ENCODE results near the gene TRA2B. TPM values are rescaled to one million over a fixed set of nuclear protein-coding genes. Genes with fewer than 3 reads are reported as not detected.

TRA2B gene
- total and polyA plus RNA-seq, 2 of the 8 experiments (the other 6 are each of a cell fraction or from before 2014, with no cell fraction given), result 206 to 274 TPM

GRCh38 chr3:185927501-185928200, 10.2 kb downstream of the TRA2B start:
- Histone ChIP-seq H2AK5ac (ENCODE audit: low read depth, low read length) (no peak overlapping the region), H3K18ac (ENCODE audit: extremely low read depth, low read length) (no peak overlapping the region), H3K9me3 (ENCODE audit: insufficient read depth in 2 of 2, low read depth in 1 of 2, low read length in 1 of 2) (no peaks in the 10 kb centered on the region), H4K5ac (ENCODE audit: insufficient read length, low read depth, low read length) (no peak overlapping the region), H3K4me1 (replicated peaks in 1 of 4; ENCODE audit: control insufficient read depth in 3 of 4, insufficient read depth in 4 of 4, low read length in 3 of 4) (peaks cover 0 to 16% (median 12%) of the 10 kb centered on the region in 4 experiments; a peak in 5 of 7 replicates), H3K23ac (ENCODE audit: insufficient read length) (no peak overlapping the region), H3K36me3 (ENCODE audit: control insufficient read depth in 2 of 4, insufficient read depth in 4 of 4, low read length in 3 of 4) (peaks cover 28 to 78% (median 53%) of the 10 kb centered on the region in 4 experiments), H2BK20ac (ENCODE audit: low read length) (no peak overlapping the region), H3K4me2 (ENCODE audit: insufficient read depth in 1 of 2, low read depth in 2 of 2, low read length in 2 of 2) (peak overlapping the region; percentile 59 to 70), H4K20me1 (replicated peaks in 1 of 2; ENCODE audit: control insufficient read depth in 1 of 2, insufficient read depth in 2 of 2, low read length in 2 of 2) (peaks cover 62 to 66% of the 10 kb centered on the region in 2 experiments), H3K4ac (replicated peaks; ENCODE audit: insufficient read length, low read depth, low read length) (no peak overlapping the region), H3K27ac (ENCODE audit: low read depth, low read length) (no peak overlapping the region), H3K4me3 (ENCODE audit: extremely low read depth in 1 of 4, insufficient read depth in 2 of 4, low read depth in 3 of 4, low read length in 4 of 4) (peak overlapping the region in 1 of 4 experiments; percentile 92; a peak in 2 of 8 replicates), H3K79me2 (ENCODE audit: control insufficient read depth in 1 of 2, insufficient read depth in 2 of 2, low read length in 2 of 2) (peaks cover 96 to 100% of the 10 kb centered on the region in 2 experiments), H3K27me3 (replicated peaks in 1 of 4; ENCODE audit: control insufficient read depth in 3 of 4, extremely low read depth in 1 of 4, insufficient read depth in 3 of 4, low read length in 3 of 4) (no peaks in the 10 kb centered on the region), H3K56ac (replicated peaks; ENCODE audit: insufficient read length, low read depth, low read length) (no peak overlapping the region), H3K79me1 (ENCODE audit: low read depth, low read length) (no peaks in the 10 kb centered on the region; the same call in 1 of the 2 replicates), H3K9ac (replicated peaks in 1 of 4; ENCODE audit: extremely low read depth in 1 of 4, low read depth in 3 of 4, low read length in 3 of 4) (peak overlapping the region in 2 of 4 experiments; percentile 34 to 37; a peak in 2 of 7 replicates), H4K91ac (replicated peaks; ENCODE audit: insufficient read length, low read length) (no peak overlapping the region), H2BK5ac (ENCODE audit: low read depth, low read length) (no peak overlapping the region; the same call in 1 of the 2 replicates), H3K14ac (ENCODE audit: insufficient read length) (no peak overlapping the region), H3K23me2 (ENCODE audit: low read depth, low read length) (no peaks in the 10 kb centered on the region), H2BK12ac (ENCODE audit: low read depth, low read length) (no peak overlapping the region), H4K8ac (ENCODE audit: extremely low read depth, insufficient read depth, low read length) (no peak overlapping the region), H2BK15ac (ENCODE audit: low read length) (no peak overlapping the region), H2AFZ (ENCODE audit: low read length) (no peak overlapping the region), H2BK120ac (replicated peaks; ENCODE audit: low read depth, low read length) (no peak overlapping the region)
- 71% methylated on average over 1 of the region's 1 CpG; no CpG with 5 or more reads in 1 of the 2 experiments for whole genome bisulfite sequencing, 2 experiments (ENCODE audit: extremely low coverage in 1 of 2, insufficient coverage in 1 of 2, insufficient read length in 1 of 2, insufficient replicate concordance in 2 of 2, low coverage in 1 of 2, low lambda C conversion rate in 2 of 2, missing lambda C conversion rate in 1 of 2)
- DNase-seq (ENCODE audit: low read depth in 1 of 2, low spot score in 2 of 2), result no peak
- FAIRE-seq, result no peak
- POLR2A ChIA-PET (ENCODE audit: partially characterized antibody), result interaction anchor here (0.7 to 13.8 kb wide), 14 partner anchors 9 to 268 kb away, joined by 3 to 176 read pairs (median 4); partner anchors contain the start of gene TRA2B
- CTCF ChIA-PET (ENCODE audit: partially characterized antibody), result interaction anchor here (0.9 to 3.0 kb wide), 3 partner anchors 16 to 267 kb away, joined by 4 to 12 read pairs (median 4); no protein-coding TSS in a partner anchor
- TF ChIP-seq MAX (IDR thresholded peaks at IDR 0.05) (no peak), SUZ12 (IDR thresholded peaks at IDR 0.05; ENCODE audit: low read length) (no peak), TCF12 (IDR thresholded peaks at IDR 0.05; ENCODE audit: low read depth, low read length) (no peak), JUN (IDR thresholded peaks at IDR 0.05; ENCODE audit: low read depth, low read length) (no peak), NANOG (IDR thresholded peaks at IDR 0.05; ENCODE audit: insufficient read depth, low read depth, low read length, poor library complexity, severe bottlenecking) (no peak), PHF8 (conservative IDR thresholded peaks at IDR 0.05; ENCODE audit: low read depth, low read length) (no peak), RXRA (IDR thresholded peaks at IDR 0.05; ENCODE audit: insufficient read depth, low read depth, low read length) (no peak), CHD2 (IDR thresholded peaks at IDR 0.05; ENCODE audit: low read length) (no peak), SIN3A (conservative IDR thresholded peaks at IDR 0.05 in 1 of 2, IDR thresholded peaks at IDR 0.05 in 1 of 2; ENCODE audit: low read depth in 1 of 2, low read length in 2 of 2) (no peak), RNF2 (IDR thresholded peaks at IDR 0.05; ENCODE audit: borderline replicate concordance, low read depth, low read length, missing control alignments, poor library complexity, severe bottlenecking) (no peak), TAF7 (optimal IDR thresholded peaks at IDR 0.05; ENCODE audit: borderline replicate concordance, low read depth, low read length) (no peak)

Data from H1 (cell line).